NB4 (cell line): Measurements from ENCODE around the gene BCAR3.

Source experiments
- POLR2A ChIP-seq: IDR thresholded peaks from 2 replicates; pipeline ENCODE4 v1.6.1; 2011; ENCODE audit warnings: mild to moderate bottlenecking; ENCODE audit not compliant: insufficient read length; ENCODE audit errors: extremely low read depth
- TF ChIP-seq, protein P1 (sequence below): IDR thresholded peaks from one replicate; pipeline ENCODE4 v1.5.1; 2012; ENCODE audit warnings: low read depth, low read length

DNA sequence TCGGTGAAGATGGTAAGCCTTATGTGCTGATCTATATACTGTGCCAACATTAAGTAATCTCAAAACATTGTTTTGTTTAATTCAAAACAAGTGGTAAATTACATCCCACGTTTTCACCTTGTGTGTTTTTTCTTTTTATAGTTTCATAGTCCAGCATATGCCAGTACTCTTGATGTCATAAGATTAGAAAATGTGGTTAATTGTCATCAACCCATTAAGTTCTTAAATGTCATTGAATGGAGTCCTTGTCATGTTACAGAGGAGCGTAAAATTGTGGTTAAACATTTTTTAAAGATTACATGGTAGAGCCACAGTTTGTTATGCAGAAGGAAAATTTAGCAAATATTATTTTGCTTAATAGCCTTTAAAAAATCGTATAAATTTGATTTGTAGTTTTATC, 140.6 kb downstream of the BCAR3 start:
- TF ChIP-seq, protein P1, sequence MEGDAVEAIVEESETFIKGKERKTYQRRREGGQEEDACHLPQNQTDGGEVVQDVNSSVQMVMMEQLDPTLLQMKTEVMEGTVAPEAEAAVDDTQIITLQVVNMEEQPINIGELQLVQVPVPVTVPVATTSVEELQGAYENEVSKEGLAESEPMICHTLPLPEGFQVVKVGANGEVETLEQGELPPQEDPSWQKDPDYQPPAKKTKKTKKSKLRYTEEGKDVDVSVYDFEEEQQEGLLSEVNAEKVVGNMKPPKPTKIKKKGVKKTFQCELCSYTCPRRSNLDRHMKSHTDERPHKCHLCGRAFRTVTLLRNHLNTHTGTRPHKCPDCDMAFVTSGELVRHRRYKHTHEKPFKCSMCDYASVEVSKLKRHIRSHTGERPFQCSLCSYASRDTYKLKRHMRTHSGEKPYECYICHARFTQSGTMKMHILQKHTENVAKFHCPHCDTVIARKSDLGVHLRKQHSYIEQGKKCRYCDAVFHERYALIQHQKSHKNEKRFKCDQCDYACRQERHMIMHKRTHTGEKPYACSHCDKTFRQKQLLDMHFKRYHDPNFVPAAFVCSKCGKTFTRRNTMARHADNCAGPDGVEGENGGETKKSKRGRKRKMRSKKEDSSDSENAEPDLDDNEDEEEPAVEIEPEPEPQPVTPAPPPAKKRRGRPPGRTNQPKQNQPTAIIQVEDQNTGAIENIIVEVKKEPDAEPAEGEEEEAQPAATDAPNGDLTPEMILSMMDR = no peak
- TF ChIP-seq POLR2A = no peak
